PC-9 (cell line): ENCODE measurements around the gene NEU1. TPM values are rescaled to one million over a fixed set of nuclear protein-coding genes. Genes with fewer than 3 reads are reported as not detected.

Experiments
- BruUV-seq: library from RNA; stranded (reverse); fragments of 400-500 nt; replicated peaks from 2 replicates; lab custom pipeline; 2021; lab: Mats Ljungman, UMichigan
- CTCF ChIA-PET: fragments of 300-600 bp; sonication (Branson Sonifier 250); formaldehyde crosslinking; loops from one replicate; lab custom pipeline; 2022; ENCODE audit warnings: antibody characterized with exemption; lab: Charles Lee
- POLR2A ChIA-PET: fragments of 300-600 bp; sonication (Branson Sonifier 250); formaldehyde crosslinking; loops from one replicate; lab custom pipeline; 2022; ENCODE audit warnings: antibody characterized with exemption; ENCODE audit not compliant: unreplicated experiment; lab: Charles Lee
- DNase-seq, 2 experiments: peaks; one replicate each; pipeline versions ENCODE4 v3.0.0 to v3.0.0-alpha.2; 2015 to 2022; ENCODE audit warnings: mixed read lengths in 1 of 2
- H2AFZ ChIP-seq: fragments of 200-600 bp; sonication (generic); 2 replicates; pipeline ENCODE4 v1.8.1; 2017; ENCODE audit warnings: antibody characterized with exemption
- H3F3A ChIP-seq: fragments of 200-600 bp; sonication (generic); 2 replicates; pipeline ENCODE4 v1.8.1; 2017; ENCODE audit warnings: antibody characterized with exemption, mild to moderate bottlenecking, low read depth; ENCODE audit not compliant: insufficient read depth
- H3K27ac ChIP-seq: fragments of 200-600 bp; sonication (generic); 2 replicates; pipeline ENCODE4 v1.6.1; 2016; ENCODE audit warnings: mixed run types
- H3K27me3 ChIP-seq: fragments of 200-600 bp; sonication (generic); 2 replicates; pipeline ENCODE4 v1.6.1; 2016; ENCODE audit warnings: low read depth, mixed run types; ENCODE audit not compliant: insufficient read depth
- H3K36me3 ChIP-seq: fragments of 200-600 bp; sonication (generic); 2 replicates; pipeline ENCODE4 v1.6.1; 2016; ENCODE audit warnings: low read depth, mixed run types
- H3K4me1 ChIP-seq: fragments of 200-600 bp; sonication (generic); replicated peaks from 2 replicates; pipeline ENCODE4 v1.6.1; 2016; ENCODE audit warnings: mixed run types; ENCODE audit not compliant: insufficient read depth
- H3K4me2 ChIP-seq: fragments of 200-600 bp; sonication (generic); 2 replicates; pipeline ENCODE4 v1.6.1; 2017; ENCODE audit warnings: mixed run types
- H3K4me3 ChIP-seq: fragments of 200-600 bp; sonication (generic); 2 replicates; pipeline ENCODE4 v1.6.1; 2016; ENCODE audit warnings: mixed run types
- H3K79me2 ChIP-seq: fragments of 200-600 bp; sonication (generic); 2 replicates; pipeline ENCODE4 v1.6.1; 2017; ENCODE audit warnings: low read depth, mixed run types
- H3K9me2 ChIP-seq: fragments of 200-600 bp; sonication (generic); 2 replicates; pipeline ENCODE4 v1.8.1; 2017; ENCODE audit warnings: mild to moderate bottlenecking; ENCODE audit not compliant: insufficient read depth
- H3K9me3 ChIP-seq: fragments of 200-600 bp; sonication (generic); 2 replicates; pipeline ENCODE4 v1.8.1; 2016; ENCODE audit warnings: low read depth; ENCODE audit not compliant: insufficient read depth
- H4K20me1 ChIP-seq: fragments of 200-600 bp; sonication (generic); 2 replicates; pipeline ENCODE4 v1.8.1; 2017; ENCODE audit not compliant: insufficient read depth
- CTCF ChIP-seq: fragments of 200-600 bp; sonication (generic); conservative IDR thresholded peaks from 2 replicates; pipeline ENCODE4 v1.6.1; 2017; ENCODE audit warnings: mixed run types, antibody characterized with exemption, mild to moderate bottlenecking, moderate library complexity
- EZH2 ChIP-seq: fragments of 200-600 bp; sonication (generic); IDR thresholded peaks from 2 replicates; pipeline ENCODE4 v1.8.0; 2017; ENCODE audit warnings: antibody characterized with exemption, low read depth
- intact Hi-C: fragments of 100-400 bp; cut with micrococcal nuclease; formaldehyde crosslinking; loops from one replicate; pipeline ENCODE4 v1.10.0; 2022; ENCODE audit not compliant: unreplicated experiment
- total RNA-seq: library from RNA; stranded (reverse); gene quantifications from 2 replicates; pipeline ENCODE4 v1.2.3, GENCODE V29; 2021

Gene NEU1
- total RNA-seq, 1 experiment from 2014 or later, result 23.4 TPM

- no peak overlapping the region for H2AFZ ChIP-seq
- TF ChIP-seq CTCF (peak; percentile 69), EZH2 (no peak)
- intact Hi-C loops, result loop anchor here (1.0 to 10.0 kb wide), 8 partner anchors 15 to 1145 kb away; partner anchors contain the start of genes ATP6V1G2, DDX39B, EHMT2 and HSPA1A
- peak overlapping the region; percentile 24; the same call in 1 of the 2 replicates for H3K27ac ChIP-seq
- H3K27me3 ChIP-seq, result no peaks in the 10 kb centered on the region
- H3K36me3 ChIP-seq, result no peaks in the 10 kb centered on the region
- H3K4me2 ChIP-seq, result peak overlapping the region; percentile 88
- H3F3A ChIP-seq, result peaks cover 54% of the 10 kb centered on the region
- ChIA-PET CTCF (interaction anchor here (0.6 to 1.0 kb wide), 4 partner anchors 42 to 1123 kb away, joined by 3 to 11 read pairs (median 6); partner anchors contain the start of gene HLA-DMA), POLR2A (interaction anchor here (1.2 kb wide), 1 partner anchor 169 kb away, joined by 4 read pairs; the partner anchor contains the start of gene C6orf47)
- peak in 1 of 2 experiments; percentile 64 for DNase-seq
- H3K9me2 ChIP-seq, result no peaks in the 10 kb centered on the region
- H3K79me2 ChIP-seq, result peaks cover 53% of the 10 kb centered on the region
- peaks cover 24% of the 10 kb centered on the region for H4K20me1 ChIP-seq
- no peaks in the 10 kb centered on the region for H3K9me3 ChIP-seq
- H3K4me1 ChIP-seq, result peaks cover 40% of the 10 kb centered on the region
- H3K4me3 ChIP-seq, result peak overlapping the region; percentile 67
- no TSS peak for BruUV-seq
These were observed 32.9 kb downstream of the NEU1 start for GRCh38 chr6:31829633-31830283.

GRCh38 chr6:31827286-31828079, 35.1 kb downstream of the NEU1 start, which contains the start of gene HSPA1B:
TSS of gene HSPA1B (plus strand) at chr6:31827738. CDS start at chr6:31827951, 213 bp downstream.
- CTCF ChIA-PET, result interaction anchor here (0.5 to 0.6 kb wide), 2 partner anchors 145 to 438 kb away, joined by 4 to 8 read pairs; no protein-coding TSS in a partner anchor
- intact Hi-C loops, result loop anchor here (1.0 to 10.0 kb wide), 4 partner anchors 31 to 1147 kb away; partner anchors contain the start of genes ATP6V1G2, DDX39B and NFKBIL1

More at GRCh38 chr6:31827286-31828079, 35.1 kb downstream of the NEU1 start, which contains the start of gene HSPA1B:
- Histone ChIP-seq H3K27ac (peak within 1 kb of the TSS; percentile 98), H3K4me2 (peak within 1 kb of the TSS; percentile 98), H3K36me3 (no peaks in the 10 kb centered on the region), H3K79me2 (peaks cover 57% of the 10 kb centered on the region), H3K9me3 (no peaks in the 10 kb centered on the region), H2AFZ (peak within 1 kb of the TSS; percentile 50), H3K27me3 (no peaks in the 10 kb centered on the region), H3F3A (peaks cover 61% of the 10 kb centered on the region), H3K4me3 (peak within 1 kb of the TSS; percentile 84), H4K20me1 (peaks cover 24% of the 10 kb centered on the region), H3K4me1 (peaks cover 54% of the 10 kb centered on the region), H3K9me2 (no peaks in the 10 kb centered on the region)
- no TSS peak for BruUV-seq
- POLR2A ChIA-PET, result interaction anchor here (0.5 to 2.4 kb wide), 17 partner anchors 12 to 353 kb away, joined by 3 to 40 read pairs (median 6); partner anchors contain the start of genes EHMT2, HSPA1A, HSPA1L and LSM2
- peak; percentile 99 for DNase-seq
- TF ChIP-seq CTCF (no peak), EZH2 (no peak)
